ENCODE measurements around the gene ERCC6.

The ERCC6 gene

GRCh38 chr10:49543604-49544003 lies 4.7 kb upstream of the ERCC6 start:
- no peak for DNase-seq

- no peak for DNase-seq
Measured at GRCh38 chr10:49542353-49542752, 3.4 kb upstream of the ERCC6 start.

- DNase-seq = no peak
Measured at GRCh38 chr10:49541762-49542161, 2.8 kb upstream of the ERCC6 start.

- no peak for DNase-seq
Measured at GRCh38 chr10:49540056-49540797, 1.3 kb upstream of the ERCC6 start.

- no peak for DNase-seq
Measured at GRCh38 chr10:49539320-49539885, 482 bp upstream of the ERCC6 start.

- DNase-seq = no peak
Measured at GRCh38 chr10:49534670-49535381, 4.1 kb downstream of the ERCC6 start.

GRCh38 chr10:49532461-49532860 lies 6.5 kb downstream of the ERCC6 start:
- DNase-seq = no peak

GRCh38 chr10:49528977-49529506 lies 9.9 kb downstream of the ERCC6 start:
- DNase-seq = no peak

GRCh38 chr10:49527850-49528249 lies 11.1 kb downstream of the ERCC6 start:
- no peak for DNase-seq

- no peak for DNase-seq
Measured at GRCh38 chr10:49527061-49527460, 11.9 kb downstream of the ERCC6 start.

GRCh38 chr10:49526619-49527018 lies 12.3 kb downstream of the ERCC6 start:
- no peak for DNase-seq

GRCh38 chr10:49524496-49524895 lies 14.4 kb downstream of the ERCC6 start:
- DNase-seq = no peak

- no peak for DNase-seq
Measured at GRCh38 chr10:49523301-49523700, 15.6 kb downstream of the ERCC6 start.

GRCh38 chr10:49521062-49521461 lies 17.9 kb downstream of the ERCC6 start:
- DNase-seq = no peak

- DNase-seq = no peak
Measured at GRCh38 chr10:49520122-49520775, 18.7 kb downstream of the ERCC6 start.

GRCh38 chr10:49519717-49520116 lies 19.2 kb downstream of the ERCC6 start:
- DNase-seq = no peak

GRCh38 chr10:49518982-49519578 lies 19.8 kb downstream of the ERCC6 start:
- no peak for DNase-seq

- no peak for DNase-seq
Measured at GRCh38 chr10:49518566-49518965, 20.4 kb downstream of the ERCC6 start.

GRCh38 chr10:49516216-49516970 lies 22.5 kb downstream of the ERCC6 start:
- DNase-seq = no peak

GRCh38 chr10:49512121-49512809 lies 26.7 kb downstream of the ERCC6 start:
- DNase-seq = no peak

- DNase-seq = no peak
Measured at GRCh38 chr10:49509771-49510303, 29.1 kb downstream of the ERCC6 start.
